Esophagus muscularis mucosa (tissue), 4 donors: Measurements from ENCODE around the gene AUTS2. TPM values are rescaled to one million over a fixed set of nuclear protein-coding genes. Genes with fewer than 3 reads are reported as not detected.

Experiments used
- DNase-seq: peaks from one replicate; pipeline ENCODE4 v3.0.0-alpha.2; 2017; ENCODE audit errors: extremely low spot score
- H3K27ac ChIP-seq, 4 donors: fragments of 200-600 bp; sonication (generic); replicated peaks in 1 of 4; 1 replicate in 3 of 4; 2 replicates in 1 of 4; pipeline ENCODE4 v1.5.1; 2016 to 2019; ENCODE audit warnings: mild to moderate bottlenecking in 1 of 4
- H3K27me3 ChIP-seq, 4 donors: fragments of 200-600 bp; sonication (generic); one replicate each; pipeline versions ENCODE4 v1.5.1 to v1.6.0; 2016 to 2019
- H3K36me3 ChIP-seq, 4 donors: fragments of 200-600 bp; sonication (generic); one replicate each; pipeline ENCODE4 v1.5.1; 2016 to 2019
- H3K4me1 ChIP-seq, 4 donors: fragments of 200-600 bp; sonication (generic); one replicate each; pipeline ENCODE4 v1.5.1; 2016 to 2019
- H3K4me3 ChIP-seq, 4 donors: fragments of 200-600 bp; sonication (generic); 1 replicate in 2 of 4; 2 replicates in 2 of 4; pipeline ENCODE4 v1.5.1; 2016 to 2019; ENCODE audit warnings: mild to moderate bottlenecking in 4 of 4, moderate library complexity in 1 of 4
- H3K9me3 ChIP-seq, 4 donors: fragments of 200-600 bp; sonication (generic); 1 replicate in 3 of 4; 2 replicates in 1 of 4; pipeline ENCODE4 v1.5.1; 2016 to 2019
- CTCF ChIP-seq, 3 experiments: fragments of 200-600 bp in 2 of 3; fragments of 450-650 bp in 1 of 3; sonication (generic) in 2 of 3; IDR thresholded peaks; one replicate each; pipeline ENCODE4 v1.5.1; 2017 to 2019; ENCODE audit warnings: antibody characterized with exemption in 3 of 3, mild to moderate bottlenecking in 2 of 3, moderate library complexity in 1 of 3
- EP300 ChIP-seq: sonication (generic); formaldehyde crosslinking; IDR thresholded peaks from one replicate; pipeline ENCODE4 v1.6.1; 2017; ENCODE audit warnings: antibody characterized with exemption
- POLR2A ChIP-seq: fragments of 450-650 bp; IDR thresholded peaks from one replicate; pipeline ENCODE4 v1.6.1; 2017; ENCODE audit warnings: antibody characterized with exemption, moderate library complexity, mild to moderate bottlenecking, low read depth
- POLR2AphosphoS5 ChIP-seq, 2 donors: sonication (generic); formaldehyde crosslinking; IDR thresholded peaks; one replicate each; pipeline ENCODE4 v1.6.1; 2017; ENCODE audit warnings: antibody characterized with exemption in 2 of 2
- WGBS: methylation state at CpG from one replicate; pipeline ENCODE4 v1.1.5; 2018; 5-methylcytosine and 5-hydroxymethylcytosine counted together
- intact Hi-C: fragments of 100-400 bp; cut with DNase I; formaldehyde crosslinking; loops from one replicate; pipeline ENCODE4 v1.15.1; 2023
- total RNA-seq, 4 donors: library from RNA; depleted of rRNA; stranded (reverse); fragments of >200 nt; gene quantifications; one replicate each; pipeline versions ENCODE4 v1.1.0 to v1.2.1, GENCODE V29; 2016

AUTS2 gene
- total RNA-seq, 4 donors from 2014 or later, result 18.5 to 44.9 (median 34.2) TPM

DNA sequence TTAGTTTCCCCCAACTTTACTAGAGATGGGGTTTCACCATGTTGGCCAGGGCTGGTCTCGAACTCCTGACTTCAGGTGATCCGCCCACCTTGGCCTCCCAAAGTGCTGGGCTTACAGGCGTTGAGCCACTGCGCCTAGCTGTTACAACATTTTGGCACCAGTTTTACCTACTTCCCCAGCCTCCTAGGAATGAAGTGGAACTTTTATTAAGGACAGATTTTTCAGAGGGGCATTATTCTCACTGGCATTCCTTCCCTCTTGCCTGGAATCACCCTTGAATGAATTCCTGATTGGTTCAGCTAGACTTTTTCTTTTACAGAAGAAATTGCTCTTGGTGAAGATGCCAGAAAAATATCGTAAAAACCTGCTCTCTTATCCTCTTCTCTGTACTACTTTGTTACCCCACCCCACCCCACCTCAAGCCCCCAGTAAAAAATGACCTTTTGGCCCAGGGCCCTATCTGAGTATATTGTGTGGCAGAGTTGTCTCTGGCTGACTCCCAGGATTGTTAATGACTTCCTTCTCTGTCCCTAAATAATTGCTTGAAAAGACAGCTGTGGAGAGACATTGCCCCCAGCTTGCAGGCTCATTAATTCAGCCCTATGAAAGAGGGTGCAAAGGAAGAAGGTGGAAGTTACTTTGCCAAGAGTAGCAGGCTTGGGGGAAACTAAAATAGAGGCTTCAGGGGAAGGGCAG is 189.6 kb downstream of the AUTS2 start:
- Histone ChIP-seq H3K4me3 (no peak overlapping the region), H3K27me3 (no peaks in the 10 kb centered on the region), H3K4me1 (peaks cover 26 to 77% (median 72%) of the 10 kb centered on the region in 4 donors), H3K9me3 (no peaks in the 10 kb centered on the region), H3K27ac (peak overlapping the region in 2 of 4 donors; percentile 8 to 28), H3K36me3 (no peaks in the 10 kb centered on the region)
- intact Hi-C loops, result no loop called here
- no peak for DNase-seq
- whole genome bisulfite sequencing, result 77% methylated on average over 5 of the region's 5 CpGs
- TF ChIP-seq EP300 (no peak), CTCF (IDR thresholded peaks at IDR 0.05) (no peak), POLR2A (no peak), POLR2AphosphoS5 (IDR thresholded peaks at IDR 0.05) (no peak)

- DNase-seq, result no peak
- WGBS, result 32% methylated on average over 2 of the region's 2 CpGs
- Histone ChIP-seq H3K27ac (peak overlapping the region; percentile 18 to 58 (median 46)), H3K9me3 (no peaks in the 10 kb centered on the region), H3K4me1 (peaks cover 9 to 76% (median 69%) of the 10 kb centered on the region in 4 donors), H3K36me3 (no peaks in the 10 kb centered on the region), H3K27me3 (no peaks in the 10 kb centered on the region), H3K4me3 (no peak overlapping the region)
- intact Hi-C loops, result no loop called here
- no peak for TF ChIP-seq POLR2AphosphoS5 (IDR thresholded peaks at IDR 0.05)
These were observed 191.3 kb downstream of the AUTS2 start for GRCh38 chr7:69789563-69789962.

DNA sequence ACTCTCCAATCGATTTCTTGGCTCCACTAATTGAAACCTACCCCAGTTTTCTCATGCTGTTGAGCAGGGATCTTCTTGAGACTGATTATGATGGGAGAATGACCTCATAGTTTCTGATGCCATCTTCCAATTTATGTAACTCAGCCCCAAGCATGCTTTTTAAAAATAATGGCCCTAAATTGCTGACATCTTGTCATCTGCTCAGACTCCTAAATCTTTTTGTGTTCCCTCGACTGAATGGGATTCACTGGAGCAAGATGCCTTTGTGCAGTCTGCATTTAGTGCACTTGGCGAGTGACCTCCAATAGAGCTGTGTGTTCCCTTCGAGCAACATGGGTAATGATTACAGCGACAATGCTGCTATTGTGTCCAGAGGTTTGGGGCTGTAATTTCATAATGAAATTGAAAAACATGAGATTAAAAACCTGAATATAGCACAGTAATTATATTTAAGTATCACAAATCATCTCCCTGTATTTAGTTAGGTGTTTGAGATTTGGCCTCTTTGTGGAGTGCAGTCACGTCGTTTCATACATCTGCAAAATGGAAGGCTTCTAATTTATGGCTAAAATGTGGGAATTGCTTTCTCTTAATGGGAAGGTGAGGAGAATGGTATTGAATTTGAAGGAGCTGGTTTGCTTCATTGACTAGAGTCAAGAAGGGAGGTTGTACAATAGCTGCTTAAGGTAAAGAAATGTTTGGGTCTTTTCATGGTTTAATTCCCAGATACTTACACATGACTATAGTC is 192.9 kb downstream of the AUTS2 start:
- Histone ChIP-seq H3K27me3 (no peaks in the 10 kb centered on the region), H3K4me1 (peaks cover 8 to 63% (median 60%) of the 10 kb centered on the region in 4 donors), H3K9me3 (no peaks in the 10 kb centered on the region), H3K27ac (no peak overlapping the region), H3K36me3 (no peaks in the 10 kb centered on the region), H3K4me3 (no peak overlapping the region)
- intact Hi-C loops, result no loop called here
- WGBS, result 86% methylated on average over 7 of the region's 7 CpGs
- TF ChIP-seq POLR2AphosphoS5 (IDR thresholded peaks at IDR 0.05) (no peak), POLR2A (no peak)
- DNase-seq, result no peak

DNA sequence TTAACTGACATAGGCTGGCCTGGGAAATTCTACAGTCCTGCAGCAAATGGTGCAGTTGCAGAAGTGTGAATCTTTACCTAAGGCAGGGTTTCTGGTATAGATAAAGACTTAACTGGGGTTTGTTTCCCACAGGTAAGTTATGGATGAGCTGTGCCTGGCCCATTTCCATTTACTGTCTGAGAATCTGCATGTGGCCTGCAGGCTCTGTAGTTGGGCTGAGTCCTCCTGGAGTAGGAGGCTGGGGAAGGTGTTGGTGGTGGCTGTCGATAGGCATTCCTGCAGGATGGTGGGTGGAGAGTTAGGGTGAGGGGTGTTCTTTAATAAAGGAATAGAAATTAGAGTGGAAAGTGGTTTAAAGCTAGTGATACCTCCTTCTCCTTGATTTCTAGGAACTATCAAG is 193.5 kb downstream of the AUTS2 start:
- 96% methylated on average over 1 of the region's 1 CpG for WGBS
- TF ChIP-seq EP300, result no peak
- no peak for TF ChIP-seq CTCF (IDR thresholded peaks at IDR 0.05)
- TF ChIP-seq POLR2AphosphoS5 (IDR thresholded peaks at IDR 0.05), result no peak
- TF ChIP-seq POLR2A, result no peak
- intact Hi-C loops, result no loop called here
- peaks cover 8 to 63% (median 60%) of the 10 kb centered on the region in 4 donors for H3K4me1 ChIP-seq
- no peak overlapping the region for H3K4me3 ChIP-seq
- DNase-seq, result no peak
- H3K27ac ChIP-seq, result no peak overlapping the region
- no peaks in the 10 kb centered on the region for H3K36me3 ChIP-seq
- no peaks in the 10 kb centered on the region for H3K27me3 ChIP-seq
- H3K9me3 ChIP-seq, result no peaks in the 10 kb centered on the region

GRCh38 chr7:69795932-69796331 is 197.7 kb downstream of the AUTS2 start:
- Histone ChIP-seq H3K4me3 (no peak overlapping the region), H3K9me3 (no peaks in the 10 kb centered on the region), H3K4me1 (peaks cover 11 to 47% (median 33%) of the 10 kb centered on the region in 4 donors), H3K27ac (no peak overlapping the region), H3K27me3 (no peaks in the 10 kb centered on the region), H3K36me3 (no peaks in the 10 kb centered on the region)
- TF ChIP-seq POLR2A (no peak), CTCF (IDR thresholded peaks at IDR 0.05) (no peak), POLR2AphosphoS5 (IDR thresholded peaks at IDR 0.05) (no peak), EP300 (no peak)
- intact Hi-C loops, result no loop called here
- DNase-seq, result no peak
- 95% methylated on average over 5 of the region's 5 CpGs for WGBS
